Daoy (cell line): ENCODE data around the gene OR5J2. TPM values are rescaled to one million over a fixed set of nuclear protein-coding genes. Genes with fewer than 3 reads are reported as not detected.
A peak's percentile ranks its signal among the peaks of the same experiment; 100 is the strongest.
"Not testable (repeated sequence)": the region's sequence is repeated elsewhere in the genome, so short reads cannot be mapped to it uniquely, and the experiment has no call there.

Experiments used
- DNase-seq: peaks from one replicate; pipeline ENCODE4 v3.0.0-alpha.2; 2015; ENCODE audit warnings: low read depth
- total RNA-seq: library from RNA; depleted of rRNA; stranded (reverse); fragments of >200 nt; shearing (Covaris generic); gene quantifications from 2 replicates; pipeline ENCODE4 v1.2.3, GENCODE V29; 2014; rRNA removed

The OR5J2 gene
- total RNA-seq, result not detected in 2 replicates

DNA sequence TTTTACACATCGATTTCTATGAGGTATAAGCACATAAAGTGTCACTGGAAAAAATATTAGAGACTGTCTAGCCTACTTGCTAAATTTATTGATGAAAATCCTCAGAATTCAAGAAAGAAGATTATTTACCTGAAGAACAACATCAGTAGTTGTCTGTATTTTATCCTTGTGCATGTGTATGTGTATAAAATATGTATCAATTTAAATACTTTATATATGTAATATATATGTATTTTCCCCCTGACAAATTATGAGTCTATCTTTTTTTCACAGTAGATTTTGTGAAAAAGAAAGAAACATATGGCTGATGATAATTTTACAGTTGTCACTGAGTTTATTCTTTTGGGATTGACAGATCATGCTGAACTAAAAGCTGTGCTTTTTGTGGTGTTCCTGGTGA is at the start of gene OR5J2:
Gene OR5J2 (plus strand): TSS at position 301 of the 400 bp plus-strand sequence. CDS start 0 bp downstream, at position 301.
- DNase-seq, result no peak

DNA sequence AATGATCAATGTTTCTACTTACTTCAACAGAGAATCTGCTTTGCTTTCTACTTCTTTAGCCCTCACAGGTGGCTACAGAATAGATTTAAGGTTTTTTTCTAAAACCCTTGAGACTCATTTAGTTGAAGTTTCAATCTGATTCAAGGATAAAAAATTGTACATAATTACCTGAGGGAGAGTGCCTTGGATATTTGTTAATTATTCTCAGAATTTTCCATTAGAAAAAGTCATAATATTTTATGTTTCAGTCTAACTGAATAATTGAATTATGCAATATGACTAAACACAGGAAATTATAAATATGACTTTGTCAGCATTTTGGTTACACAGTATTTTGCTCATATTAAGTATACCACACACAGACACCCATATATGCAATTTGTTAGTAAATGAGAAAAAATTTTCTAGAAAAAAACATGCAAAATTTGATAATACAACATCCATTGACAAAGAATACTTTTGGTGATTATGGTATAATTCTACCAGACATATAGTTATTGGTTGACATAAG is 36.2 kb upstream of the OR5J2 start, which contains the start of gene OR8J3:
Gene OR8J3 (minus strand): TSS at position 51 of the 511 bp plus-strand sequence. CDS start 2,483 bp downstream, outside the sequence.
- DNase-seq, result no peak

DNA sequence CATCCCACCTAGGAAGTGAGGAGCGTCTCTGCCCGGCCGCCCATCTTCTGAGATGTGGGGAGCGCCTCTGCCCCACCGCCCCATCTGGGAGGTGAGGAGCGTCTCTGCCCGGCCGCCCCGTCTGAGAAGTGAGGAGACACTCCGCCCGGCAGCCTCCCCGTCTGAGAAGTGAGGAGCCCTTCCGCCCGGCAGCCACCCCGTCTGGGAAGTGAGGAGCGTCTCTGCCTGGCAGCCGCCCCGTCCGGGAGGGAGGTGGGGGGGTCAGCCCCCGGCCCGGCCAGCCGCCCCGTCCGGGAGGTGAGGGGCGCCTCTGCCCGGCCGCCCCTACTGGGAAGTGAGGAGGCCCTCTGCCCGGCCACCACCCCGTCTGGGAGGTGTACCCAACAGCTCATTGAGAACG is 32.7 kb upstream of the OR5J2 start:
- DNase-seq, result not testable (repeated sequence)

DNA sequence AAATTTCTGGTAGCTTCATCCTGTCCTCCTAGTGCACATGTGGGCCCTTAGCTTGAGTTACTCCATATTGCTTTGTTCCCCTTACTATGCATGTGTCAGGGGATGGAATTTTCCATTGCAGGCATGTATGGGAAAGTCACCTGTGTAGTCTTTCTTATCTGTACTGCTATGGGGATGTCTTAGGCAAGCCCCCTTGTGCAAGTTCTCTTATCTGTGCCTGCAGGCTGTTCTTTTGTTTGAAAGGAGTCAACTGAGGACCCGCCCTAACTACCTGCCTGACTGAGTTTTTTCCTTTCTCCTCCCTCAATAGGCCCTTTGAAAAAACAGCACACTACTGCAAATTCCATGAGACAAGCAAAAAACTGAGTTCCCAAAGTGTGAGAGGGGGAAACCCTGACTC is 25.0 kb upstream of the OR5J2 start:
- DNase-seq, result no peak

DNA sequence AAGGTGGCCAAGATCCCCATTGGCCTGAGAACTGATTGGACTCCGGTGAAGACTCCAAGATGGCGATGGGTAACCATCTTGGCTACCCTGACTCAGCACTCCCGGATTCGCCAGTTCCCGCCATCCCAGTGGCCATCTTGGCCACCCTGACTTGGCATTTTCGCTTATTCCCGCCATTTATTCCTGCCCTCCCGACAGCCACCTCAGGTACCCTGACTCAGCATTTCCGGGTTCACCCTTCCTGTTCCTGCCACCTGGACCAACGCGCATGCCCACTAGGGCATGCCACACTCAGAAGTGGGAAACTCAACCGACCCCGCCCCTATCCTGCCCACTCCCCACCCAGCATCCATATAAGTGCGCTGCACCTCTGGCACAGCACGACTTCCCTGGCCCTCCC is 24.1 kb upstream of the OR5J2 start:
- peak; percentile 1 for DNase-seq

DNA sequence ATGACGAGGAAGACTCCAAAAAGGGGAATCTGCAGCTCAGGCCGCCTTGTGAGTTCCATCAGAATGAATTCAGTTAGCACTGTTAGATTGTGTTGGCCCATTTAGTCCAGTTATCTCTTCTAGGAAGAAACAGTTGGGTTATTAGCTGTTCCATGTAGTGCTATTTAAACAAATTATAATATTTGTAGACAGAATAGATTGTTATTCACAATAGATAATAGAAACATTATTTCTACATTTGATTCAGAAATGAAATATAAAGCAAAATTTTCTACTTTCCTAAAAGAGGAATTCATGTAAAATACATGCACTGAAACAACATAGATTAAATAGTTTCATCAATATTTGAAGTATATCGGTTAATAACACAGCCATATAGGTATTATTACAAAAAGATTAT is 16.2 kb upstream of the OR5J2 start, which contains the start of gene OR8K5:
Gene OR8K5 (minus strand): TSS at position 101 of the 400 bp plus-strand sequence. CDS start 0 bp downstream, at position 101.
- no peak for DNase-seq

DNA sequence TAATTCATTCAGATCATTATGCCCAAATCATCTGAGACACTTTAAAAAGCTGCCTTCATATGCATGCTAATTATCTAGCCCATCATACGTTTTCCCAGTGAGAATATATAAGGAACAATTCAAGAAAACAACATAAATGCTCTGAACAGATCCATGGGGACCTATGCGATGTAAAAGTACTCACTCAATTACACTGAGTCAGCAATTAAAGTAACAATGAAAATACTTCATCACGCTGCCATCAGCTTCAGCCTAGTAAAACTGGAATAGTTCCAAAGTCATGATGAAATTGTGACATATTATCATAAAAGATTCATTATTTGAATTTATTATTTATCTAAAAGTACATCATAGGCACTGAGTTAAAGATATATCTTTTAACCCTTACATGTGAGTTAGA is 12.6 kb upstream of the OR5J2 start:
- DNase-seq, result no peak

DNA sequence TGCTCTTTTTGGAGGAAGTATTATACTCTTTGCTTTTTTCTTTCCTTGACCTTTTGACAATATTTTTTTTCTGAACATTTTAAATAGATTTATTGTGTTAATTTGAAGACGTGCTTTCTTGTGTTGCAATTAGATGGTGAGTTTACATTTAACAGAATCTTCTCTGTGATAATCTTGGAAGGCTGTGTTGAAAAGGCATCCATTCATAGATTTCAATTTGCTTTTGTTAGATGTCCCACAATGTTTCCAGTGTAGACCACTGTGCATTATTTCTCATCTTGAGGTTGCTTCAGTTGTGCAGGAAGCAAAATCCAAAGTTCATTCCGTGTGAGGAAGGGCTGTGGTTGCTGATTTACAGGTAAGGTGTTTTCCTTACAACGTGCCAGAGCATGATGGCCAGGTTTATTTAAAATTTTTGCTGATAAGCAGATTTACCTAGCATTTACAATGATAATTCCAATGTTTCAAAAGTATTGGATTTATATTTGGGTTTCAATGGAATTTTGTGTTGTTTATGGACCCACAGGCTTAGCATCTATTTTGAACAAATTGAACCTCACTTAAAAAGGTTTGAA is 4.1 kb upstream of the OR5J2 start:
- DNase-seq, result no peak

DNA sequence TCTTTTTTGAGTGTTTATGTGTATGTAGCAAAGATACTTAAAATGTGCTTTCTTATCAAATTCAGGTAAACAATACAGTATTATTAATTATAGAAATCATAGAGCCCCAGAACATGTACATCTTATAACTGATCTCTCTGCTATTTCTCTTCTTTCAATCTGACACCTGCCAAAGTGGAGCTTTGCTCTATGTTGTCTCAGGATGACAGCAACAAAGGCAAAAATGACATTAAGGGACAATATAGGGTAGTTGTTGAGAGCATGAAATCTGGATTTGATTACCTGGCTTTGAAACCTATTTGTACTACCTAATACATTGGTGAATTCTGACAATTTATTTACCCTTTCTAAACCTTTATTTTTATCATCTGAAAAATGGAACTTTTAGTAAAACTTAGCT is 7.0 kb downstream of the OR5J2 start:
- no peak for DNase-seq

DNA sequence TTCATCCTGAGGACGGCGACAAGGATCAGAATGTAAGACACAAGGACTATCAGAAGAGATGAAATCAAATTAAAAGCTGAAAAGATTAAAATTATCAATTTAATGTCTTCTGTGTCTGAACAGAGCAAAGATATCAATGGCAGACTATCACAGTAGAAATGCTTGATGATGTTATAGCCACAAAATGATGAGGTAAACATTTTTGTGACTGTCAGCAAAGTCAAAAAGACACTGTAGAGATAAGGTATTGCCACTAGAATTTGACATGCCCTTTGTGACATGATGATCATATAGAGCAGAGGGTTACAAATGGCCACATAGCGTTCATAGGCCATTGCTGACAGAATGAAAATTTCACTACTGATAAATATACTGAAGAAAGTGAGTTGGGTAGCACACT is 12.2 kb downstream of the OR5J2 start:
- DNase-seq, result no peak

DNA sequence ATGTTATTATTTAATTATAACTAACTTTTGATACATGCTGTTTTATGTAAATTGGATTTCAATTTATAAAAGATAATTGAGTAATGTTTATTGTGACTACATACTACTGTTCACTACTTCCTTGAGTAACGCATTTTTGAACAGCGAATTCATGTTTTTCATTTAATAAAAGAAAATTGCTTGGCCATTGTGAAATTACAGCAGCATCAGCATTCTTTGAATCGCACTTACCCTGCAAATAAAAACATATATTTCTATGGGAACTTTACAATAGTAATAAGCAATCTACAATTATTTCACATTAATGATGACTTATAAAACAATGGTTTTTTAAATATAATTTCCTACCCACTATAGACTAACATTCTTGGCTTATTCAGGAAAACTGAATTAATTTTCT is 20.3 kb downstream of the OR5J2 start:
- DNase-seq, result no peak

DNA sequence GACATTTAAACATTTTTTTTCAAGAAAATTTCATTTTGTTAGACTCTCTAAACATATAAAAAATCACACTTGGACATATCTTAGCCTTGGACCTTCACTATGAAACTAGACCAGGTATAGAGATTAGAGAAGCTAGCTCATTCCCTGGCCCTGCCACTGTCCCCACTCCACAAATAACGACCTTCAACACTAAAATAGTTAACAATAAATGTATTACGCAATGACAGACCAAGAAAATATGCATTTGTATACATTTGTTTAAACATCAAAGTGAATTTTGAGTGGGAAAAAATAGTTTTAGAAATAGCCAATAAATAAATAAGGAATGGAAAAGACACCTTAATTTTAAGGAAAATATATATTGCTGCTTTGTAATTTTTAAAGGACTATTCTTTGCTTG is 20.9 kb downstream of the OR5J2 start:
- no peak for DNase-seq

DNA sequence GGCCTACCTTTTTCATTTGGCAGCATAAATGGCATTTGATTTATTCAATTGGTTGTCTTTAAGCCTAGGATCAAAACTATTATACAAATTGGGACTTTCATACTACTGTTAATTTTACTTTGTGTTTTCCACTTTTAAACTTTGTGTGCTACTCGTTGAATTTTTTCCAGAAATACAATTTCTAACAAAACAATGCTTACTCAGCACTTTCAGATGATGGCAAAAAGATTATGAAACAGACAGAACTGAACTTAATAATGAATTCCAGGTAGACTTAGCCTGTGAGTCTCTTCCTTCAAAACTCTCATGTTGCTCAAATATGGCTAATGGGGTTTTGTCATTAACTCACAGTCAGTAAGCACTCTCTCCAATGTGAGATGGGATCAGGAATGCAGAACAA is 31.4 kb downstream of the OR5J2 start:
- no peak for DNase-seq

DNA sequence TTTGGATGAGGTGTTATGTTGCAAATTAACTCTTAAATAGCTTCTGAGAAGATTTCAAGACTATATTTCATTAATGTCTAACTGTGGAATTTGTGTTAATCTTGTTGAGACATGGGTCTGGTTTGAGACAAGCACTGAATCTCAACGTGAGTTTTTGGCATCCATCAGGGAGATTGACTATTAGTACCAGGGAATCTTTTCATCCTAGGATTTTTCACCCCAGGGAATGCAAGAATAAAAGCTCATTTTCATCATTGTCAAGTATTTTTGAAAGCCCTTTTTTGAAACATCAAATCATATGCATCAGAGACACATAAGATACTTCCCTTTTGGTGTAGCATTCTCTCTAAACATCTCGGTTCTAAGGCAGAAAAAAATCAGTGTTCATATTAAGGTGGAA is 38.1 kb downstream of the OR5J2 start:
- DNase-seq, result no peak

DNA sequence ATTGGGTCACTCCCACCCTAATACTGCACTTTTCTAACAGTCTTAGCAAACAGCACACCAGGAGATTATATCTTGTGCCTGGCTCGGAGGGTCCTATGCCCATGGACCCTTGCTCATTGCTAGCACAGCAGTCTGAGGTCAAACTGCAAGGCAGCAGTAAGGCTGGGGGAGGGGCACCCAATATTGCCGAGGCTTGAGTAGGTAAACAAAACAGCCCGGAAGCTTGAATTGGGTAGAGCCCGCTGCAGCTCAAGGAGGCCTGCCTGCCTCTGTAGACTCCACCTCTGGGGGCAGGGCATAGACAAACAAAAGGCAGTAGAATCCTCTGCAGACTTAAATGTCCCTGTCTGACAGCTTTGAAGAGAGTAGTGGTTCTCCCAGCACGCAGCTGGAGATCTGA is 43.3 kb downstream of the OR5J2 start:
- DNase-seq, result not testable (repeated sequence)

Other genes starting within 250 kb of the OR5J2 start
- not detected in 2 replicates for gene OR5I1, start 240.2 kb upstream of the OR5J2 start, total RNA-seq
- not detected in 2 replicates for gene OR10AG1, start 206.7 kb upstream of the OR5J2 start, total RNA-seq
- gene OR5F1, start 182.0 kb upstream of the OR5J2 start, total RNA-seq, result not detected in 2 replicates
- not detected in 2 replicates for gene OR5AS1, start 149.0 kb upstream of the OR5J2 start, total RNA-seq
- gene OR8I2, start 83.3 kb upstream of the OR5J2 start, total RNA-seq, result not detected in 2 replicates
- not detected in 2 replicates for gene OR8H2, start 72.9 kb upstream of the OR5J2 start, total RNA-seq
- not detected in 2 replicates for gene OR8H3, start 54.2 kb upstream of the OR5J2 start, total RNA-seq
- not detected in 2 replicates for gene OR8J3, start 36.4 kb upstream of the OR5J2 start, total RNA-seq
- not detected in 2 replicates for gene OR8K5, start 16.3 kb upstream of the OR5J2 start, total RNA-seq
- gene OR5T2, start 57.6 kb downstream of the OR5J2 start, total RNA-seq, result not detected in 2 replicates
- not detected in 2 replicates for gene OR5T3, start 75.6 kb downstream of the OR5J2 start, total RNA-seq
- gene OR5T1, start 97.5 kb downstream of the OR5J2 start, total RNA-seq, result not detected in 2 replicates
- gene OR8H1, start 115.6 kb downstream of the OR5J2 start, total RNA-seq, result not detected in 2 replicates
- not detected in 2 replicates for gene OR8K3, start 138.5 kb downstream of the OR5J2 start, total RNA-seq
- not detected in 2 replicates for gene OR8K1, start 169.4 kb downstream of the OR5J2 start, total RNA-seq
- gene OR8J1, start 177.7 kb downstream of the OR5J2 start, total RNA-seq, result not detected in 2 replicates
- gene OR8U1, start 199.0 kb downstream of the OR5J2 start, total RNA-seq, result not detected in 2 replicates
- gene OR5AL1, start 236.1 kb downstream of the OR5J2 start, total RNA-seq, result not detected in 2 replicates